Measurements from ENCODE around the gene SLC25A51. TPM values are rescaled to one million over a fixed set of nuclear protein-coding genes. Genes with fewer than 3 reads are reported as not detected.

SLC25A51 gene
- total RNA-seq, 1 donor from 2014 or later = 26.0 TPM

DNA sequence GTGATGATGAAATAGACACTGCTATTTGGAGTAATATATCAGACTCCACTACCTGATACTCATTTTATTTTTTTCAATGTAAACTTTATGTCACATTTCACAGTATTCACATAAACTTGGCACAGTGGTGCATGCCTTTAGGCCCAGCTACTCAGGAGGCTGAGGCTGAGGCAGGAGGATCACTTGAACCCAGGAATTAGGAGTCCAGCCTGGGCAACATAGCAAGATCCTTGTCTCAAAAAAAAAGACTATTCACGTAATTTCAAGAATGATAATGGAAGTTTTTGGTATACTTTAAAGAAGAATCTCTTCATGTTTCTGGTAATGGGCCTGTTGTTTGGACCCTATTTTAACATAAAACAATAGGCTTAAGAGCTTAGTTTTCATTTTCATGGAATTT is 47.4 kb downstream of the SLC25A51 start:
- Mint-ChIP-seq H3K27ac (no peak overlapping the region), H3K4me1 (no peaks in the 10 kb centered on the region), H3K27me3 (ENCODE audit: low read depth) (no peaks in the 10 kb centered on the region), H3K4me3 (no peak overlapping the region), H3K36me3 (peaks cover 33% of the 10 kb centered on the region), H3K9me3 (no peaks in the 10 kb centered on the region)
- TF ChIP-seq, protein P1, sequence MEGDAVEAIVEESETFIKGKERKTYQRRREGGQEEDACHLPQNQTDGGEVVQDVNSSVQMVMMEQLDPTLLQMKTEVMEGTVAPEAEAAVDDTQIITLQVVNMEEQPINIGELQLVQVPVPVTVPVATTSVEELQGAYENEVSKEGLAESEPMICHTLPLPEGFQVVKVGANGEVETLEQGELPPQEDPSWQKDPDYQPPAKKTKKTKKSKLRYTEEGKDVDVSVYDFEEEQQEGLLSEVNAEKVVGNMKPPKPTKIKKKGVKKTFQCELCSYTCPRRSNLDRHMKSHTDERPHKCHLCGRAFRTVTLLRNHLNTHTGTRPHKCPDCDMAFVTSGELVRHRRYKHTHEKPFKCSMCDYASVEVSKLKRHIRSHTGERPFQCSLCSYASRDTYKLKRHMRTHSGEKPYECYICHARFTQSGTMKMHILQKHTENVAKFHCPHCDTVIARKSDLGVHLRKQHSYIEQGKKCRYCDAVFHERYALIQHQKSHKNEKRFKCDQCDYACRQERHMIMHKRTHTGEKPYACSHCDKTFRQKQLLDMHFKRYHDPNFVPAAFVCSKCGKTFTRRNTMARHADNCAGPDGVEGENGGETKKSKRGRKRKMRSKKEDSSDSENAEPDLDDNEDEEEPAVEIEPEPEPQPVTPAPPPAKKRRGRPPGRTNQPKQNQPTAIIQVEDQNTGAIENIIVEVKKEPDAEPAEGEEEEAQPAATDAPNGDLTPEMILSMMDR (IDR thresholded peaks at IDR 0.05; ENCODE audit: unreplicated experiment) = no peak
- DNase-seq (ENCODE audit: low spot score in 2 of 2, unreplicated experiment in 2 of 2) = no peak

DNA sequence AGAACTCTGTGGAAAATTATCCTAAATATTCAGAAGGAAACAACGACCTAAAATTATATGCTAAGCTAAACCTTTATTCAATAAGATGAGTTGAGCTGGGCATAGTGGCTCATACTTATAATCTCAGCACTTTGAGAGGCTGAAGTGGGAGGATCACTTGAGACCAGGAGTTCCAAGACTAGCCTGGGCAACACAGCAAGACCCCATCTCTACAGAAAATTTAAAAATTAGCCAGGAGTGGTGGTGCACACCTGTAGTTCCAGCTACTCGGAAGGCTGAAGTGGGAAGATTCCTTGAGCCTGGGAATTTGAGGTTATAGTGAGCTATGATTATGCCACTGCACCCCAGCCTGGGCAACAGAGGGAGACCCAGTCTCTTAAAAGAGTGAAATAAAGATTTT is 51.7 kb downstream of the SLC25A51 start:
- no peak overlapping the region for H3K4me3 Mint-ChIP-seq
- no peaks in the 10 kb centered on the region for H3K27me3 Mint-ChIP-seq (ENCODE audit: low read depth)
- H3K9me3 Mint-ChIP-seq = peaks cover 6% of the 10 kb centered on the region
- TF ChIP-seq, protein P1 (IDR thresholded peaks at IDR 0.05; ENCODE audit: unreplicated experiment) = no peak
- H3K4me1 Mint-ChIP-seq = no peaks in the 10 kb centered on the region
- no peak overlapping the region for H3K27ac Mint-ChIP-seq
- H3K36me3 Mint-ChIP-seq = peaks cover 36% of the 10 kb centered on the region
- DNase-seq (ENCODE audit: low spot score in 2 of 2, unreplicated experiment in 2 of 2) = no peak

DNA sequence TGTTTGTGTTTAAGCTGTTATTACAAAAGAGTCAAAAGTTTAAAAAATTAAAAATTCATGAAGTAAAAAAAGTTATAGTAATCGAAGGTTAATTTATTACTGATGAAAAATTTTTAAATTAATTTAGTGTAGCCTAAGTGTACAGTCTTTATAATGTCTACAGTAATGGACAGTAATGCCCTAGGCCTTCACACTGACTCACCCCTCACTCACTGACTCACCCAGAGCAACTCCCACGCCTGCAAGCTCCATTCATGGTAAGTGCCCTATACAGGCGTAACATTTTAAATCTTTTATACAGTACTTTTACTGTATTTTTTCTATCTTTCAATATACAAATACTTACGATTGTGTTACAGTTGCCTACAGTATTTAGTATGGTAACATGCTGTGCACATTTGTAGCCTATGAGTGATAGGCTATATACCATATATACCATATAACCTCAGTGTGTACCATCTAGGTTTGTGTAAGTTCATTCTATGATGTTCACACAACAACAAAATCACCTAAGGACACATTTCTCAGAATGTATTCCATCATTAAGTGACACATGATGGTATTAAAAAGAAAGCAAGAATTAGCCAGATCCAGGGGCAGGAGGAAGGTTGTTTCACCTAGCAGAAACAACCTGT is 63.2 kb downstream of the SLC25A51 start:
- no peak overlapping the region for H3K4me3 Mint-ChIP-seq
- peaks cover 15% of the 10 kb centered on the region for H3K36me3 Mint-ChIP-seq
- H3K4me1 Mint-ChIP-seq = no peaks in the 10 kb centered on the region
- no peak overlapping the region for H3K27ac Mint-ChIP-seq
- TF ChIP-seq, protein P1 (IDR thresholded peaks at IDR 0.05; ENCODE audit: unreplicated experiment) = no peak
- DNase-seq (ENCODE audit: low spot score in 2 of 2, unreplicated experiment in 2 of 2) = no peak
- no peaks in the 10 kb centered on the region for H3K9me3 Mint-ChIP-seq
- no peaks in the 10 kb centered on the region for H3K27me3 Mint-ChIP-seq (ENCODE audit: low read depth)

DNA sequence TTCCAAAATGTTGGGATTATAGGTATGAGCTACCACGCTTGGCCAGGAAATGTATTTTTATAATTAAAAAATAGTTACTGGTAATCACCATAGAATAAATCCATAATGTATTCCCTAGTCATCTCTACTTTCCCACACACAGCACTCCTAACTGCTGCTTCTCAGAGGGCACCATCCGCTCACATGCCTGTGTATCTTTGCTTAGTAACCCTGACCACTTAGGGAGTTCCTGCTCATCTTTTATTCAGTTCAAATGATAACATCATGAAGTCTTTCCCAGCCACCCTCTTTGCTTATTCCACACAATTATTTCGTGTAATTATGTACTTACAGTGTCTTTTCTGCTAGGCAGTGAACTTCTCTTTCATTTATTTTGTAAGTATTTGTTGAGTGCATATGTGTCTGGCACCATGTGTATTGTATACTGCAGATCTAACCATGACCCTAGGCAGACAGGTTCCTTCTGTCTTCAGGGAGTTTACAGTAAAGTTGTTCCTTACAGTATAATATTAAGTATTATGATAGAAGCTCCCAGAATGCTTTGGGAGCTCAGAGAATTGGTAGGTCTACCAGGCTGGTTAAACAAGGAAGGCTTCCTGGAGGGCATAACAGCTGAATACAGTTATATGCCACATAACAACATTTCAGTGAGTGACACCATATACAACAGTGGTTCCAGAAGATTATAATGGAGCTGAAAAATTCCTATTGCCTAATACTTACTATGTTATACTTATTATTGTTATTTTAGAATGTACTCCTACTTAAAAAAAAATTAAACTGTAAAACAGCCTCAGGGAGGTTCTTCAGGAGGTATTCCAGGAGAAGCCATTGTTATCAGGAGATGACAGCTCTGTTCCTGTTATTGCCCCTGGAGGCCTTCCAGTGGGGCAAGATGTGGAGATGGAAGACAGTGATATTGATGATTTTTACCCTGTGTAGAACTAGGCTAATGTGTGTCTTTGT is 64.1 kb downstream of the SLC25A51 start:
- no peak for DNase-seq (ENCODE audit: low spot score in 2 of 2, unreplicated experiment in 2 of 2)
- H3K9me3 Mint-ChIP-seq = no peaks in the 10 kb centered on the region
- H3K36me3 Mint-ChIP-seq = peaks cover 8% of the 10 kb centered on the region
- H3K4me1 Mint-ChIP-seq = no peaks in the 10 kb centered on the region
- TF ChIP-seq, protein P1 (IDR thresholded peaks at IDR 0.05; ENCODE audit: unreplicated experiment) = no peak
- H3K27me3 Mint-ChIP-seq (ENCODE audit: low read depth) = no peaks in the 10 kb centered on the region
- no peak overlapping the region for H3K4me3 Mint-ChIP-seq
- no peak overlapping the region for H3K27ac Mint-ChIP-seq

Other genes starting within 250 kb of the SLC25A51 start
- gene TRMT10B, start 150.3 kb downstream of the SLC25A51 start, total RNA-seq = 10.1 to 11.3 TPM (median 11.0 TPM) in 3 replicates
- 37.6 to 49.1 TPM (median 38.8 TPM) in 3 replicates for gene EXOSC3, start 119.1 kb downstream of the SLC25A51 start, total RNA-seq
- 30.9 to 32.8 TPM (median 31.4 TPM) in 3 replicates for gene DCAF10, start 103.3 kb downstream of the SLC25A51 start, total RNA-seq
- gene SHB, start 165.1 kb upstream of the SLC25A51 start, total RNA-seq = 33.7 to 35.5 TPM (median 35.4 TPM) in 3 replicates